ENCODE measurements around the gene USP9X. TPM values are rescaled to one million over a fixed set of nuclear protein-coding genes. Genes with fewer than 3 reads are reported as not detected.
A peak's percentile ranks its signal among the peaks of the same experiment; 100 is the strongest.

USP9X gene
- total and polyA plus RNA-seq, 2 experiments from 2014 or later: 62.2 to 329 TPM

DNA sequence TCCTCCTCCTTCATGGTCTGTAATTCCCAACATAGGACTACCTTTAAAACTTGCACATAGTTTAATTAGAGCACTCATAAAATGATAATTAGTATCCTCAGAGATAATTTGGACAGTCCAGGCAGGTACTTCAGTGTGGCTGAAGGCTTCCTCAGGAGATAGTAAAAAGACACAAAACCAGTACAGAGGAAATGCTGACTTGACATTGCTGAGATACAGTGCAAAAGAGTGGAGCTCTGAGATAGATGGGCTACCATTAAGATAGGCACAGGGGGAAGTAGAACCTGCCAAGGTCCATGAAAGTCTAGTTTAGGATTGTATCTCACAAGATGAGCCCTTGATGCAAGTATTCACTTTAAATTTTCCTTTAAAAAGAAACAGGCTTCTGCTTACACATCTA is 91.0 kb downstream of the USP9X start:
- H3K9me2 ChIP-seq (ENCODE audit: insufficient read depth): no peaks in the 10 kb centered on the region
- H3K27me3 ChIP-seq (ENCODE audit: insufficient read depth): no peaks in the 10 kb centered on the region
- 0 out of 2 replicates have a peak overlapping the region, but pooled peaks have one; percentile 59 for H3K27ac ChIP-seq (ENCODE audit: low read depth)
- no peak overlapping the region for H2AFZ ChIP-seq
- ATAC-seq: no peak
- peaks cover 17% of the 10 kb centered on the region for H4K20me1 ChIP-seq (replicated peaks; ENCODE audit: insufficient read depth)
- H3K4me2 ChIP-seq: no peak overlapping the region
- Mint-ChIP-seq H3K27me3 (ENCODE audit: insufficient read depth, low read depth, poor library complexity) (peaks cover 3% of the 10 kb centered on the region), H3K4me3 (no peak overlapping the region), H3K27ac (peak overlapping the region; percentile 41; the same call in 1 of the 2 replicates), H3K4me1 (peaks cover 32% of the 10 kb centered on the region), H3K9me3 (no peaks in the 10 kb centered on the region), H3K36me3 (ENCODE audit: low read depth) (peaks cover 60% of the 10 kb centered on the region)
- H3F3A ChIP-seq (replicated peaks; ENCODE audit: low read depth): no peaks in the 10 kb centered on the region; the same call in 1 of the 2 replicates
- TF ChIP-seq ZNF331 (CRISPR knock-in tag; IDR thresholded peaks at IDR 0.05; ENCODE audit: low read depth) (no peak), POLR2AphosphoS5 (IDR thresholded peaks at IDR 0.05; ENCODE audit: low read depth) (no peak), JUNB (IDR thresholded peaks at IDR 0.05; ENCODE audit: unreplicated experiment) (no peak), ZNF114 (CRISPR knock-in tag; IDR thresholded peaks at IDR 0.05) (no peak), EZH2phosphoT487 (IDR thresholded peaks at IDR 0.05; ENCODE audit: unreplicated experiment) (no peak), EZH2 (IDR thresholded peaks at IDR 0.05; ENCODE audit: low read depth, unreplicated experiment) (no peak), ZNF462 (CRISPR knock-in tag; IDR thresholded peaks at IDR 0.05) (no peak), ETS1 (IDR thresholded peaks at IDR 0.05) (no peak), NANOG (IDR thresholded peaks at IDR 0.05; ENCODE audit: borderline replicate concordance) (no peak), STAT1 (IDR thresholded peaks at IDR 0.05; ENCODE audit: unreplicated experiment) (no peak), CREB1 (CRISPR knock-in tag; IDR thresholded peaks at IDR 0.05; ENCODE audit: low read depth) (no peak)
- TF ChIP-seq, protein P1, sequence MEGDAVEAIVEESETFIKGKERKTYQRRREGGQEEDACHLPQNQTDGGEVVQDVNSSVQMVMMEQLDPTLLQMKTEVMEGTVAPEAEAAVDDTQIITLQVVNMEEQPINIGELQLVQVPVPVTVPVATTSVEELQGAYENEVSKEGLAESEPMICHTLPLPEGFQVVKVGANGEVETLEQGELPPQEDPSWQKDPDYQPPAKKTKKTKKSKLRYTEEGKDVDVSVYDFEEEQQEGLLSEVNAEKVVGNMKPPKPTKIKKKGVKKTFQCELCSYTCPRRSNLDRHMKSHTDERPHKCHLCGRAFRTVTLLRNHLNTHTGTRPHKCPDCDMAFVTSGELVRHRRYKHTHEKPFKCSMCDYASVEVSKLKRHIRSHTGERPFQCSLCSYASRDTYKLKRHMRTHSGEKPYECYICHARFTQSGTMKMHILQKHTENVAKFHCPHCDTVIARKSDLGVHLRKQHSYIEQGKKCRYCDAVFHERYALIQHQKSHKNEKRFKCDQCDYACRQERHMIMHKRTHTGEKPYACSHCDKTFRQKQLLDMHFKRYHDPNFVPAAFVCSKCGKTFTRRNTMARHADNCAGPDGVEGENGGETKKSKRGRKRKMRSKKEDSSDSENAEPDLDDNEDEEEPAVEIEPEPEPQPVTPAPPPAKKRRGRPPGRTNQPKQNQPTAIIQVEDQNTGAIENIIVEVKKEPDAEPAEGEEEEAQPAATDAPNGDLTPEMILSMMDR (conservative IDR thresholded peaks at IDR 0.05; ENCODE audit: low read depth in 2 of 2): no peak
- TF ChIP-seq, protein P2, sequence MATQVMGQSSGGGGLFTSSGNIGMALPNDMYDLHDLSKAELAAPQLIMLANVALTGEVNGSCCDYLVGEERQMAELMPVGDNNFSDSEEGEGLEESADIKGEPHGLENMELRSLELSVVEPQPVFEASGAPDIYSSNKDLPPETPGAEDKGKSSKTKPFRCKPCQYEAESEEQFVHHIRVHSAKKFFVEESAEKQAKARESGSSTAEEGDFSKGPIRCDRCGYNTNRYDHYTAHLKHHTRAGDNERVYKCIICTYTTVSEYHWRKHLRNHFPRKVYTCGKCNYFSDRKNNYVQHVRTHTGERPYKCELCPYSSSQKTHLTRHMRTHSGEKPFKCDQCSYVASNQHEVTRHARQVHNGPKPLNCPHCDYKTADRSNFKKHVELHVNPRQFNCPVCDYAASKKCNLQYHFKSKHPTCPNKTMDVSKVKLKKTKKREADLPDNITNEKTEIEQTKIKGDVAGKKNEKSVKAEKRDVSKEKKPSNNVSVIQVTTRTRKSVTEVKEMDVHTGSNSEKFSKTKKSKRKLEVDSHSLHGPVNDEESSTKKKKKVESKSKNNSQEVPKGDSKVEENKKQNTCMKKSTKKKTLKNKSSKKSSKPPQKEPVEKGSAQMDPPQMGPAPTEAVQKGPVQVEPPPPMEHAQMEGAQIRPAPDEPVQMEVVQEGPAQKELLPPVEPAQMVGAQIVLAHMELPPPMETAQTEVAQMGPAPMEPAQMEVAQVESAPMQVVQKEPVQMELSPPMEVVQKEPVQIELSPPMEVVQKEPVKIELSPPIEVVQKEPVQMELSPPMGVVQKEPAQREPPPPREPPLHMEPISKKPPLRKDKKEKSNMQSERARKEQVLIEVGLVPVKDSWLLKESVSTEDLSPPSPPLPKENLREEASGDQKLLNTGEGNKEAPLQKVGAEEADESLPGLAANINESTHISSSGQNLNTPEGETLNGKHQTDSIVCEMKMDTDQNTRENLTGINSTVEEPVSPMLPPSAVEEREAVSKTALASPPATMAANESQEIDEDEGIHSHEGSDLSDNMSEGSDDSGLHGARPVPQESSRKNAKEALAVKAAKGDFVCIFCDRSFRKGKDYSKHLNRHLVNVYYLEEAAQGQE (IDR thresholded peaks at IDR 0.05; ENCODE audit: unreplicated experiment): no peak
- no peak overlapping the region for H3K4me3 ChIP-seq
- H3K4me1 ChIP-seq (ENCODE audit: insufficient read depth): peaks cover 8% of the 10 kb centered on the region; the same call in 1 of the 2 replicates
- peaks cover 72% of the 10 kb centered on the region for H3K79me2 ChIP-seq (replicated peaks; ENCODE audit: insufficient read depth)
- peaks cover 36% of the 10 kb centered on the region for H3K36me3 ChIP-seq (ENCODE audit: insufficient read depth)
- DNase-seq (ENCODE audit: low spot score): no peak
